Measurements from ENCODE around the gene SLC38A1.

The SLC38A1 gene

GRCh38 chr12:46246021-46246700, 22.7 kb downstream of the SLC38A1 start:
- peaks cover 31% of the 10 kb centered on the region for H3K36me3 ChIP-seq (ENCODE audit: insufficient read depth, insufficient read length, low read length)
- no peak for DNase-seq (ENCODE audit: low read depth, low spot score)
- no peak overlapping the region for H3K4me3 ChIP-seq (ENCODE audit: insufficient read length, low read depth)
- H3K4me1 ChIP-seq (ENCODE audit: insufficient read depth, insufficient read length), result no peaks in the 10 kb centered on the region
- H3K27me3 ChIP-seq (ENCODE audit: insufficient read depth, insufficient read length), result no peaks in the 10 kb centered on the region
- TF ChIP-seq SUZ12 (IDR thresholded peaks at IDR 0.05; ENCODE audit: extremely low read depth, insufficient read depth, insufficient read length) (no peak), ZNF274 (IDR thresholded peaks at IDR 0.05; ENCODE audit: low read depth, low read length) (no peak), YY1 (IDR thresholded peaks at IDR 0.05; ENCODE audit: insufficient read depth, insufficient read length) (no peak)
- H3K9me3 ChIP-seq (ENCODE audit: insufficient read depth, low read length), result peaks cover 22% of the 10 kb centered on the region; the same call in 1 of the 2 replicates
- no peak overlapping the region for H3K9ac ChIP-seq (ENCODE audit: insufficient read length, low read depth)

- no peak for TF ChIP-seq SUZ12 (IDR thresholded peaks at IDR 0.05; ENCODE audit: extremely low read depth, insufficient read depth, insufficient read length)
- no peak for TF ChIP-seq YY1 (IDR thresholded peaks at IDR 0.05; ENCODE audit: insufficient read depth, insufficient read length)
- no peak for TF ChIP-seq ZNF274 (IDR thresholded peaks at IDR 0.05; ENCODE audit: low read depth, low read length)
- Histone ChIP-seq H3K9me3 (ENCODE audit: insufficient read depth, low read length) (peaks cover 22% of the 10 kb centered on the region; the same call in 1 of the 2 replicates), H3K4me1 (ENCODE audit: insufficient read depth, insufficient read length) (no peaks in the 10 kb centered on the region), H3K9ac (ENCODE audit: insufficient read length, low read depth) (no peak overlapping the region), H3K36me3 (ENCODE audit: insufficient read depth, insufficient read length, low read length) (peaks cover 40% of the 10 kb centered on the region), H3K27me3 (ENCODE audit: insufficient read depth, insufficient read length) (no peaks in the 10 kb centered on the region), H3K4me3 (ENCODE audit: insufficient read length, low read depth) (no peak overlapping the region)
- DNase-seq (ENCODE audit: low read depth, low spot score), result no peak
Measured at GRCh38 chr12:46244997-46245396, 23.8 kb downstream of the SLC38A1 start.

GRCh38 chr12:46244273-46244915, 24.4 kb downstream of the SLC38A1 start:
- Histone ChIP-seq H3K4me3 (ENCODE audit: insufficient read length, low read depth) (no peak overlapping the region), H3K27me3 (ENCODE audit: insufficient read depth, insufficient read length) (no peaks in the 10 kb centered on the region), H3K9ac (ENCODE audit: insufficient read length, low read depth) (no peak overlapping the region), H3K4me1 (ENCODE audit: insufficient read depth, insufficient read length) (no peaks in the 10 kb centered on the region), H3K9me3 (ENCODE audit: insufficient read depth, low read length) (peaks cover 18% of the 10 kb centered on the region; the same call in 1 of the 2 replicates), H3K36me3 (ENCODE audit: insufficient read depth, insufficient read length, low read length) (peaks cover 46% of the 10 kb centered on the region)
- DNase-seq (ENCODE audit: low read depth, low spot score), result no peak
- TF ChIP-seq SUZ12 (IDR thresholded peaks at IDR 0.05; ENCODE audit: extremely low read depth, insufficient read depth, insufficient read length) (no peak), ZNF274 (IDR thresholded peaks at IDR 0.05; ENCODE audit: low read depth, low read length) (no peak), YY1 (IDR thresholded peaks at IDR 0.05; ENCODE audit: insufficient read depth, insufficient read length) (no peak)

GRCh38 chr12:46242569-46242968, 26.3 kb downstream of the SLC38A1 start:
- H3K36me3 ChIP-seq (ENCODE audit: insufficient read depth, insufficient read length, low read length), result peaks cover 62% of the 10 kb centered on the region

GRCh38 chr12:46240436-46240835, 28.4 kb downstream of the SLC38A1 start:
- TF ChIP-seq SUZ12 (IDR thresholded peaks at IDR 0.05; ENCODE audit: extremely low read depth, insufficient read depth, insufficient read length) (no peak), ZNF274 (IDR thresholded peaks at IDR 0.05; ENCODE audit: low read depth, low read length) (no peak), YY1 (IDR thresholded peaks at IDR 0.05; ENCODE audit: insufficient read depth, insufficient read length) (no peak)
- peaks cover 66% of the 10 kb centered on the region for H3K36me3 ChIP-seq (ENCODE audit: insufficient read depth, insufficient read length, low read length)
- peaks cover 11% of the 10 kb centered on the region; the same call in 1 of the 2 replicates for H3K9me3 ChIP-seq (ENCODE audit: insufficient read depth, low read length)
- H3K4me3 ChIP-seq (ENCODE audit: insufficient read length, low read depth), result no peak overlapping the region
- no peaks in the 10 kb centered on the region for H3K27me3 ChIP-seq (ENCODE audit: insufficient read depth, insufficient read length)
- DNase-seq (ENCODE audit: low read depth, low spot score), result no peak
- no peaks in the 10 kb centered on the region for H3K4me1 ChIP-seq (ENCODE audit: insufficient read depth, insufficient read length)
- H3K9ac ChIP-seq (ENCODE audit: insufficient read length, low read depth), result no peak overlapping the region

More at GRCh38 chr12:46242569-46242968, 26.3 kb downstream of the SLC38A1 start:
- no peak overlapping the region for H3K4me3 ChIP-seq (ENCODE audit: insufficient read length, low read depth)
- TF ChIP-seq YY1 (IDR thresholded peaks at IDR 0.05; ENCODE audit: insufficient read depth, insufficient read length) (no peak), ZNF274 (IDR thresholded peaks at IDR 0.05; ENCODE audit: low read depth, low read length) (no peak), SUZ12 (IDR thresholded peaks at IDR 0.05; ENCODE audit: extremely low read depth, insufficient read depth, insufficient read length) (no peak)
- no peak overlapping the region for H3K9ac ChIP-seq (ENCODE audit: insufficient read length, low read depth)
- no peaks in the 10 kb centered on the region for H3K4me1 ChIP-seq (ENCODE audit: insufficient read depth, insufficient read length)
- peaks cover 18% of the 10 kb centered on the region; the same call in 1 of the 2 replicates for H3K9me3 ChIP-seq (ENCODE audit: insufficient read depth, low read length)
- no peaks in the 10 kb centered on the region for H3K27me3 ChIP-seq (ENCODE audit: insufficient read depth, insufficient read length)
- DNase-seq (ENCODE audit: low read depth, low spot score), result no peak

- DNase-seq (ENCODE audit: low read depth, low spot score), result no peak
- H3K36me3 ChIP-seq (ENCODE audit: insufficient read depth, insufficient read length, low read length), result peaks cover 69% of the 10 kb centered on the region
- no peak overlapping the region for H3K9ac ChIP-seq (ENCODE audit: insufficient read length, low read depth)
- no peaks in the 10 kb centered on the region for H3K4me1 ChIP-seq (ENCODE audit: insufficient read depth, insufficient read length)
- H3K4me3 ChIP-seq (ENCODE audit: insufficient read length, low read depth), result no peak overlapping the region
- no peaks in the 10 kb centered on the region for H3K9me3 ChIP-seq (ENCODE audit: insufficient read depth, low read length)
- TF ChIP-seq SUZ12 (IDR thresholded peaks at IDR 0.05; ENCODE audit: extremely low read depth, insufficient read depth, insufficient read length) (no peak), YY1 (IDR thresholded peaks at IDR 0.05; ENCODE audit: insufficient read depth, insufficient read length) (no peak), ZNF274 (IDR thresholded peaks at IDR 0.05; ENCODE audit: low read depth, low read length) (no peak)
- H3K27me3 ChIP-seq (ENCODE audit: insufficient read depth, insufficient read length), result no peaks in the 10 kb centered on the region
Measured at GRCh38 chr12:46238821-46239220, 30.0 kb downstream of the SLC38A1 start.

GRCh38 chr12:46237371-46238045, 31.3 kb downstream of the SLC38A1 start:
- no peak overlapping the region for H3K4me3 ChIP-seq (ENCODE audit: insufficient read length, low read depth)
- peaks cover 71% of the 10 kb centered on the region for H3K36me3 ChIP-seq (ENCODE audit: insufficient read depth, insufficient read length, low read length)
- no peaks in the 10 kb centered on the region for H3K9me3 ChIP-seq (ENCODE audit: insufficient read depth, low read length)

More at GRCh38 chr12:46237371-46238045, 31.3 kb downstream of the SLC38A1 start:
- no peak for TF ChIP-seq YY1 (IDR thresholded peaks at IDR 0.05; ENCODE audit: insufficient read depth, insufficient read length)
- no peak for TF ChIP-seq SUZ12 (IDR thresholded peaks at IDR 0.05; ENCODE audit: extremely low read depth, insufficient read depth, insufficient read length)
- no peak for TF ChIP-seq ZNF274 (IDR thresholded peaks at IDR 0.05; ENCODE audit: low read depth, low read length)
- no peaks in the 10 kb centered on the region for H3K4me1 ChIP-seq (ENCODE audit: insufficient read depth, insufficient read length)
- no peaks in the 10 kb centered on the region for H3K27me3 ChIP-seq (ENCODE audit: insufficient read depth, insufficient read length)
- H3K9ac ChIP-seq (ENCODE audit: insufficient read length, low read depth), result no peak overlapping the region
- DNase-seq (ENCODE audit: low read depth, low spot score), result no peak
